Hypothalamus (tissue), 51 donors: ENCODE results near the gene EIF4A3.
A peak's percentile ranks its signal among the peaks of the same experiment; 100 is the strongest.

Experiments used
- DNase-seq, 51 donors: peaks; one replicate each; lab custom pipeline; 2025; lab: John Stamatoyannopoulos, UW

The EIF4A3 gene

DNA sequence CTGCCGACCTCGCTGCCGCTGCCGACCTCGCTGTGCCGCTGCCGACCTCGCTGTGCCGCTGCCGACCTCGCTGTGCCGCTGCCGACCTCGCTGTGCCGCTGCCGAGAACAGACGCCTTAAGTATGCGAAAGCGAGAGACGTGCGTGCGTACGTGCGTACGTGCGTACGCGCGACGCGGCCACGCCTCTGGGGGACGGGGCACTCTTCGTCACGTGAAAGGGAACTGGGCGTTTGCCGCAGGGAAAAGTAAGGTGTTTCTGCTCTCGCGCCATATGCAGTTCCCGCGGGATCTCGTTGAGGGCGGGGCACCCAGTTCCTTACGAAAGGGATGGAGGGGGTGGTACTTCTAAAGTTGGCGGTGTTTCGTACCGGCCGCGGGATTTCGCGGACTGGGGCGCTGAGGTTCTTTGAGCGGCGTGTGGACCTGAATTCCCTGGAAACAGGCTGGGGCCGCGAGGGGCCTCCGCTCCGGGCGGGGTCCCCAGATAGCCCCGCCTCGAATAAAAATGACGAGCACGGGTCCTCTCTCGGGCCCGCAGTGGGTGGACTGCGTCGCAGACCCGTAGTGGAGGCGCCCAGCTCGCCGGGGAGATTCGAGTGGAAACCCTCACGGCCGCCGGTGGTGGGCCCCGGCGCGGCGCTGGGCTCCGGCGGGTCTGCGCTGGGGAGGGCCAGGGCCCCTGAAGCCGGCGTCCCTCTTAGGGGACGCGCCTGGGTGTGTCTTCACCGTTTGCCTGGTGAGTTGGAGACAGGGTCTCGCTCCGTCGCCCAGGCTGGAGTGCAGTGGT lies at the start of gene EIF4A3:
EIF4A3 (minus strand) TSS at position 94 of the 788 bp plus-strand sequence. CDS start 167 bp downstream, outside the sequence.
- DNase-seq: peak; percentile 57 to 99 (median 94)

DNA sequence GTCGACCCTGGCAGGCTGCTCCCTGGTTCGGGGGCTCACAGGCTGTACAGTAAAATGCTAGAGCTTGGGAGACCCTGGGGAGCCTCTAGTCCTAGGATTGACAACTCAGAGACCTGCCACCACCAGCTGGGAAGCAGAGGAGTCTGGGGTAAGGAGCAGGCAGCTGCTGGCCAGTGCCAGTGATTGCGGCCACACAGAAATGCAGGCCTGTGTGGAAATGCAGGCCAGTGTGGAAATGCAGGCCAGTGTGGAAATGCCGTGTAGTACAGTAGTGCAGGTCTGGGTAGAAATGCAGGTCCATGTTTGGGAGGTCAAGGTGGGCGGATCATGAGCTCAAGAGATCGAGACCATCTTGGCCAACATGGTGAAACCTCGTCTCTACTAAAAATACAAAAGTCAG lies 49.7 kb upstream of the EIF4A3 start:
- no peak for DNase-seq

DNA sequence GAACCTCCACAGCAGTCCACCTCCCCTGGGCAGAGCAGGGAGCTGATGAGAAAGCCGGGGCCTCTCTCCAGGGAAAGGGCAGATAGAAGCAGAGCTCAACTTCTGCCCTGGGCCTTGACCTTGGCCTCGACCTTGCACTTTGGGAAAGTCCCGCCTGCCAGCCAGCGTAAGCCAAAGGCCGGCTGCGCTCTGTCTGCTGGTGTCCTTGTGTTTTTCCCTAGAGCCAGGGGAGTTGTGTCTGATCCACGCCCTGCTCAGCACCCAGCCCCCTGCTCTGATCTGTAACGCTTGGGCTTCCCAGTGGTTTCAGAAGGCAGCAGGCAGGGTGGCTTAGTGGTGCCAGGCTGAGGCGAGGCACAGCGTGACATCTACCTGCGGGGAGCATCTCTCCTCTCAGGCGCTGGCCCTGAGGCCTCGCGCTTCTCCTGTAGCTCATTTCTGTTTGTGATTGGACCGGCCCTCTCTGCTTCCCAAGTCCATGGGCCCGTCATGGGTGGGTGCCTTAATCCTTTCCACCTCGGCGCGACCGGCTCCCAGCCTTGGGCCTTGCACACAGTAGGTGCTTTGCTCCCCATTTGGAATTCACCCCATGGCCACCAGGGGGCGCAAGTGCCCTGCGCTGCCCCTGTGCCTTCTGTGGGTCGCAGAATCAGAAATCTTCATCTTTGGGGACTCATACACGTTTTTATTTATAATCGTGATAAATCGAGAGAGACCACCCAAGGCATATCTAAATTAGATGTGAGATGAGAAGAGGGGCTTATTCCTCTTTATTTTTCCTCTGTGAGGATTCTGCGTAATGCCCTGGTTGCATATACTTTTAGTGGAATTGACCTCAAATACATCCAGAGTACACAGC lies 49.0 kb upstream of the EIF4A3 start:
- peak in 2 of 51 donors; percentile 9 to 28 for DNase-seq

DNA sequence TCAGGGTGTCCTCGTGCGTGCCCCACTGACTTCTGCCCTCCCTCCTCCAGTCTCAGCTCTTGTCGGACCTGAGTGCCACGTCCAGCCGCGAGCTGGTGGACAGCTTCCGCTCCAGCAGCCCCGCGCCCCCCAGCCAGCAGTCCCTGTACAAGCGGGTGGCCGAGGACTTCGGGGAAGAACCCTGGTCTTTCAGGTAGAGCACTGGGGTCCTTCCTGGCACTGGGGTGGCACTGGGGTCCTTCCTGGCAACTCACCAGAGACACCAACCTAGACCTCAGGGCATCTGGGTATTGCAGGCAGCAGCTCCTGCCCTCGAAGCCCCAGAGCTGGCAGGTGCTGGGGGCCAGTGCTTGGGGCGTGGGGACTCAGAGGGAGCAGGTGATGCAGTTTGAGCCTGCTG lies 48.2 kb upstream of the EIF4A3 start:
- DNase-seq: no peak

DNA sequence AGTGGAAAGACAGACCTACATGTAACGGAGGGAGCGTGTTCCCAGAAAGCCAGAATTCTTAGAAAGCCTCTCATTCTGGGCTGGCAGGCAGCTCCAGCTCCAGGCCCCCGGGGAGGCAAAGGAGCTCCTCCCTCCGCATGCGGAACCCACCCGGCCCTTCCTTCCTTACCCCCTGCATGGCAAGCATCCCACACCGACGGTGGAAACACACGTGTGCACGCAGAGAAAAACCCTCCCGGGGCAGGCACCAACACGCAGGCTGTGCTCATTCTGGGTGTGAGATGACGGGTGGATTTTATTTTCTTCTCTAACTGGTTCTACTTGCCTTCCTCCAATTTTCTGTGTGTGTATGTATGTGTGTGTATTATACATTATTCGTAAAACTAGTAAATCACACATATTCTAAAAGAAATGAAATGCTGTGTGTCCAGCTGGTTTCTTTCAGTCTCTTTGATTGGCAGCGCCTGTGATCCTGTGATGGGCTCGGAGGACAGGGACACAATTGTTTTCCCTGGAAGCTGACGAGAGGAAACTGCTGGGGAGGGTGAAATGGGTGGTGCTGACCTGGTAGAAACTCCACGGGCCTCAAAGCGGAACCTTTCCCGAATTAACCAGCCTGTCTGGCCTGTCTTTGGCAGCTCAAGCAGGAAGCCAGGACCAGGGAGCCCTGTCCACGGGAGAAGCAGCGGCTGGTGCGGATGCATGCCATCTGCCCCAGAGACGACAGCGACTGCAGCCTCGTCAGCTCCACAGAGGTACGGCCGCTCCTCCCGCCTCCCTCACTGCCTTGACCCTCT lies 45.1 kb upstream of the EIF4A3 start:
- DNase-seq: peak in 33 of 51 donors; percentile 3 to 68 (median 33)

DNA sequence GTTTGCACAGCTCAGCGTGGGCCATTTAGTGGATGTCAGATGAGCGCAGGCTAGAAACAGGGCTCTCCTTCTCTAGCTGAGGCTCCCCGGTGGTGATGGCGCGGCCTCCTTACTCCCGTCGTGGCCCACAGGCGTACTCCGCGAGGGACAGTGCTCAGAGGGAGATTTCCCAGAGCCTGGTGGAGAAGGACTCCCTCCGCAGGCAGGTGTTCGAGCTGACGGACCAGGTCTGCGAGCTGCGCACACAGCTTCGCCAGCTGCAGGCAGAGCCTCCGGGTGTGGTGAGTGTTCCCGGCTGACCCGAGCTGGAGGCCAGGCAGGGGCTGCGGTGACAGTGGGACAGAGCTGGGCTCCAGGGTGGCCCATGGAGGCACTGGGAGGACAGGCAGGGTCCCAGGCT lies 44.3 kb upstream of the EIF4A3 start:
- no peak for DNase-seq

DNA sequence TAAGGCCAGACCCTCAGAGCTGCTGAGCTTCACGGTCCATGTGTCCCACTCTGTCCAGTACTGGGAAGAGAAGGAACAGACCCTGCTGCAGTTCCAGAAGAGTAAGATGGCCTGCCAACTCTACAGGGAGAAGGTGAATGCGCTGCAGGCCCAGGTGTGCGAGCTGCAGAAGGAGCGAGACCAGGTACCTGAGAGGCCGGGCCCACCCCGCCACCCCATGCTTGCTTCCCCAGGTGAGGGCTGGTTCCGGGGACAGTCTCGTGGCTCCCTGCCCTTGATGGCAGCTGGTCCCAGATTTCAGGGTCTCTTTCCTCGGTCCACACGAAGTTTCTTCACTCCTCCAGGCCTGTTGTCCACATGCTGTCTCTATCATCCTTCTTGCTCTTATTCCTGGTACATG lies 43.8 kb upstream of the EIF4A3 start:
- no peak for DNase-seq

DNA sequence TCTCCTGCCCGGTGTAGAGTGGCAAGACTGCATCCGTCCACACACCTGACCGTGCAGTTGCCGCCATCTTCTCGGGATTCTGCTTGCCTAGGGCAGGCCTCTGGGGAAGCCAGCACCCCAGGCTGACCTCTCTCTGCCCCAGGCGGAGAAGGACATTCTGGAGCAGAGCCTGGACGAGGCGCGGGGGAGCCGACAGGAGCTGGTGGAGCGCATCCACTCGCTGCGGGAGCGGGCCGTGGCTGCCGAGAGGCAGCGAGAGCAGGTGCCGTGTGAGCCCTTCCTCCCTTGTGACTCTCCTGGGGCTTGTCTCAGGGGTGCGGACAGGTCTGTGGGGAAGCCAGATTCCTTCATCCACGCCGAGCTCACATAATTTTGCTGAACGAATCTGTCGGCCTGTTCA lies 42.7 kb upstream of the EIF4A3 start:
- no peak for DNase-seq

DNA sequence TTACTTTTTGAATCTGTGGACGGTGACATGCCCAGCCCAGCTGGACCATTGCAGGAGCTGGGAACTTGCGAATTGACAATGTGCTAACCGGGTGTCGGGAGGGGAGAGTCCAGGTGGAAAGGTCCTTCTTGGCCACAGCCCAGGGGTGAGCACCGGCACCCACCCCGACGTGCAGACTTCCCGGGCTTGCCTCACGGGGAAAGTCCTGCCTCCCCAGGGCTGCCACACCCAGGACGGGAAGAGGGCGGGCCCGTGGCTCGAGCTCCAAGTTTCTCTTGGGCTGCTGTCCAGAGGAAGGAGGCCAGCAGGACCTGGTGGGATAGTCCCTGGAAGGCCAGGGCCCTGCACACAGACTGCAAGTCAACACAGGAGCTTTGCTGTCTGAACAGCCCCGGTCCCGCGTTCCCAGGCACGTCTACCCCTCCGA lies 40.6 kb upstream of the EIF4A3 start:
- DNase-seq: no peak

DNA sequence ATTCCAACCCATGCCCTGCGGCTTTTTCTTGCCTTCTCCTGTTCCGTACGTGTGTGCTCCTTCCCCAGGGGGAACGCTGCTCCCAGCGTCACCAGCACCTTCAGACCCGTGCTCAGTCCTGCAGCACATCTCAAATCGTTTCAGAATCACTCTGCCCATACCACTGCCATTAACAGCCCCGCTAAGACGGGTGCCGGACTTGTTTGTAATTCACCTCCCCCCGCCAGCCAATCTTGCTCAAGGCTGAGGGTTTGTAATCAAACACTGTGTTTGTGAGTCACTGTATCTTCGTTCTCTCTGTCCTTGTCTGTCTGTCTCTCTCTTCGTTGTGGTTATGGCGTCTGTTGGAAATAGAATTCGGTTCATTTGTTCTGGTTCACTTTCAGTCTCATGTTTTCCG lies 40.2 kb upstream of the EIF4A3 start:
- DNase-seq: no peak

DNA sequence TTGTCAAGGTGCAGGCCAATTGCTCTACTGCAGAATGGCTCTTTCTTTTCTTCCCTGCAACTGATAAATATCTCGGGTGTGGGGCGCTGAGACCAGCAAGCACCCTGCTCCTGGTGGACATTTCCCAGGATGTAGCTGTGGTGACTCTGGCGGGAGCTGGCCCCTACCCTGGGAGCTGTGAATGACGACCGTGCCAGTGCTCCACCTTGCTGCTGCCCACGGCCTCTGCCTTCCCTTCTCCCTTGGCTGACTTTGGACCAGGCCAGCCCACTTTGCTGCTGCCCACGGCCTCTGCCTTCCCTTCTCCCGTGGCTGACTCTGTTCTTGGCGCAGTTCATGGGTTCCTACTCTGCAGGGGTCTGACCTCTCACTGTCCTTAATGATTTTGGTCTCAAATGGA lies 39.0 kb upstream of the EIF4A3 start:
- DNase-seq: no peak

DNA sequence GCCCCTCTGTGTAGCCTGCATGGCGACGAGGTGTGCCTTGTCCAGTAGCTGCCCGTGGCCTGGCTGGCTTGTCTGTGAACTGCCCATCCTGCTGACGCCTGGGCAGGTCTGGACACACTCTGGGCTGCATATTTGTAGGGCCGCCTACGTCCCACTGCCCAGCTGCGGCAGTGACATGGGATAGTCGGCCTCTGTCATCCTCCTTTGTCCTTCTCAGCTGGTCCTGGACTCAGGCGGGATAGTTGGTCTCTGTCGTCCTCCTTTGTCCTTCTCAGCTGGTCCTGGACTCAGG lies 37.4 kb upstream of the EIF4A3 start:
- DNase-seq: no peak

DNA sequence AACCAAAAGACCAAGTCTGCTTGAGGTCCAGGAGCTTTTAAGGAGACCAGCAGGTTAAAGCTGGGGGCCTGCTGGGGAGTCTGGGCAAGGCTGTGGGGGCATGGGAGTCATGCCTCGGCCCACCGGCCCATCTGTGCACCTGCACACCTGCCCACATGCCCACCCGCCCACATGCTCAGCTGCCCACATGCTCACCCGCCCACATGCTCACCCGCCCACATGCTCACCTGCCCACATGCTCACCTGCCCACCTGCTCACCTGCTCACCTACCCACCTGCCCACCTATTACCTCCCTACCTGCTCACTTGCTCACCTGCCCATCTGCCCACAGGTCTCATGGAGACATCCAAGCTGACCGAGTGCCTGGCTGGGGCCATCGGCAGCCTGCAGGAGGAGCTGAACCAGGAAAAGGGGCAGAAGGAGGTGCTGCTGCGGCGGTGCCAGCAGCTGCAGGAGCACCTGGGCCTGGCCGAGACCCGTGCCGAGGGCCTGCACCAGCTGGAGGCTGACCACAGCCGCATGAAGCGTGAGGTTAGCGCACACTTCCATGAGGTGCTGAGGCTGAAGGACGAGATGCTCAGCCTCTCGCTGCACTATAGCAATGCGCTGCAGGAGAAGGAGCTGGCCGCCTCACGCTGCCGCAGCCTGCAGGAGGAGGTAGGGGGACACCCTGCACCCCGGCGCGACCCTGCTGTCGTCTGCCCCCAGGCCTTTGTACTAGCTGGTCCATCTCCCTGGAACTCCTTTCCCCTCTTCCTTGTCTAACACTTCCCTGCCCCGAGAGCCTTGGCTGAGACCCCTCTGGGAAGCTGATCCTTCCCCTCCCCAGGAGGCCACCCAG lies 36.9 kb upstream of the EIF4A3 start:
- DNase-seq: no peak

DNA sequence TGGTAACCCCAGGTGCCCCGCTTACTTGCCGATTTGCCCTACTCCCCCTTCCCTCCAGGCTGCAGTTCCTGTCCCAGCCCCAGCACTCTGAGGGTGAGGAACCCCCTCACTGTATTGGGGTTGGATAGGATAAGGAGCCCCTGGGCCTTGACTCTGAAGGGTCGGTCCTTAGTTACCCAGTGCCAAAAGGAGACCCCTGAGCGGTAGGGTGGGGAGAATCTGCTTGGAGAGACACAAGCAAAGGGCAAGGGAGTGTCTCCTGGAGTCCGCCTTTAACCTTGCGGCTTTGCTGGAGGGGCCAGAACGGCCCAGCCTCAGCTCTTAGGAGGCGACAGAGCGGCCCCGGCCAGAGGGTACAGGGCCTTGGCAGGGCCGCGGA lies 35.9 kb upstream of the EIF4A3 start:
- DNase-seq: no peak

DNA sequence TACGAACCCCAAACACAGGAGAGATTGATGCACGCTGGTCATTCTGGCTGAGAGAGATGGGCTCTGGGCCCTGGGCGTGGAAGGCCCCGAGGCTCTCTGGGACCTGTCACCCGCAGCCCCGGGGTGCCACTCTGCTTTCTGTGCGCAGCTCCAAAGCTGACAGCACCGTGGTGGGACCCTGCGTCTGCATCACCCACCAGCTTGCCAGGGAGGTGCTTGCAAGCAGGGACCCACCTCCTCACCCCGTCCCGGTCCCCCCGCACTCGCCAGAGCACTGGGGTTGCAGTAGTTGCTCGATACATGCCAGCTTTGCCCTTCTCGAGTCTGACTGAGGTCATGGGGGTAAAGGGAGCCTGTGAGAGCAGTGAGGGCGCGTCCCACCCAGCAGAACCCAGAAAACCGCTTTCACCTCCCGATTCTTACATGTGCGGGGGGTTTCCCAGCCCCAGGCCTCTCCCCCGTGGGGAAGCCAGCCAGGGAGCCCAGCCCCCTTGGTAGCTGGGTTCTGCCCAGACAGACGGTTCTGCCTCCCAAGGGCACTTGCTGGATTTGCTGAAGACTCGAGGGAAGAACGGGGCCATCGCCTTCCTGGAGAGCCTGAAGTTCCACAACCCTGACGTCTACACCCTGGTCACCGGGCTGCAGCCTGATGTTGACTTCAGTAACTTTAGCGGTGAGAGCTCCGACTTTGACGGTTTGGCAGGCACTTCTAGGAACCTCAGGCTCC lies 35.4 kb upstream of the EIF4A3 start:
- no peak for DNase-seq

DNA sequence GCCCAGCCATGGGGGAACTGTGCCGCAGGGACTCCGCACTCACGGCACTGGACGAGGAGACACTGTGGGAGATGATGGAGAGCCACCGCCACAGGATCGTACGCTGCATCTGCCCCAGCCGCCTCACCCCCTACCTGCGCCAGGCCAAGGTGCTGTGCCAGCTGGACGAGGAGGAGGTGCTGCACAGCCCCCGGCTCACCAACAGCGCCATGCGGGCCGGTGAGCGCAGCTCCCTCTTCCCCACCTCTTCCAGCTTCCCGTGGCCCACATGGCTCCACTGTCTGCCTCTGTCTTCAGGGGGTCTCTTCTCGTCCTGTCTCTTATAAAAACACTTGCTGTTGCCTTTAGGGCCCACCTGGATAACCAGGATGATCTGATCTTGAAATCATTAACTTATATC lies 34.5 kb upstream of the EIF4A3 start:
- no peak for DNase-seq

DNA sequence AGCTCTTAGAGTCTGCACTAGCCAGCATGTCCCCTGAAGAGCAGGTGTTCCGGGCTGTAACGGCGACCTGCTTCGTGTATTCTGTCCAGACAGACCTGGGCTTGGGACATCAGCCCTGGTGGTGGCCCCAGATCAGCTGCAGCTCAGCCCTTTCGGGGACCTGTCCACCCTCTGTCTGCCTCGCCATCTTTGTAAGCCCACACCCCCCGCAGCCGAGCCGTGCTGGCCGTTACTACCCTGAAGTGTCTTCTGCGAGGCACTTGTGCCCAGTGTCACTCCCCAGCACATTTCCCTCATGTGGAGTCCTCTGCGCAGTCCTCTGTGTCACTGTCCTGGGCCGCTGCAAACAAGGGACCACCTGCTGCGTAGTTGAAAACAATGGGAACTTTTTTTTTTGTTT lies 33.3 kb upstream of the EIF4A3 start:
- no peak for DNase-seq

DNA sequence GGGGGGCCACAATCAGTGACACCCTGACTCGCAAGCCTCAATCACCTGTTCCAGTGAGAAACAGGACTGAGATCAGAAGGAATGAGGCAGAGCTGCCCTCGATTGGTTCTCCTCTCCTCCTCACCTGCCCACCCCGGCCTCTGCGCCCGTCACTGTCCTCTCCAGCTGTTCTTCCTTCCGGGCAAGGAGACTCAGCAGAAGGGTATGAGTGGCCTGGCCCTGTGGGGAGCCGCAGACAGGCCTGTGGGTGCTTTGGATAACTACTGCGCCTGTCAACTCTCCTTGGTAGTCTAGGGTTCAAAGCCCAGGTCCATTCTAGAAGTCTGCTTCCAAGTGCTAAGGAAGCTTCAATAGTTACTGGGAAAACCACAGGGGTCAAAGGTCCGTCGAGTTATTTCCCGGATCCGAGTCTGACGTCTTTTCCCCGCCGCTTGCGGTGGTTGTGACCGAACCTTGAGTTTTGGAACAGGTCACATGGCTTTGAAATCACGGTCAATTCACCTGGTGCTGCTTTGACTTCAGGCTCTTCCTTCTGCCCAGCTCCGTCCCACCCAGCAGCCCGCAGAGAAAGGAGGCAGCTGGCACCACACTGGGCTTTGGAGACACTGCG lies 31.2 kb upstream of the EIF4A3 start:
- DNase-seq: no peak

DNA sequence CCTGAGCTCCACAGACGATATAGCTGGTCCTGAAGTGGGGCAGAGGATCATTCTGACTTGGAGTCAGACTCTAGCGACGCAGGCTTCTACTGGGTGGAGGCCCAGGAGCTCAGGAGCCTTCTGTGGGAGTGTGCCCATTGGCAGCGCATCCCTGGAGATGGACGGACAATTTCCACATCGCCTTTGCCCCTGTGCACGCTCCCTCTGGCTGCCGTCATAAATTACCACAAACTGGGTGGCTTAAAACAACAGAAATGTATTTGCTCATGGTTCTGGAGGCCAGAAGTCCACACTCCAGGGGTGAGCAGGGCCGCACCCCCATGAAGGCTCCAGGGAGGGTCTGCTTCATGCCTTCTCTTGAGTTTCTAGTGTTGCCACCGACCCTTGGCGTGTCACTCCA lies 29.8 kb upstream of the EIF4A3 start:
- DNase-seq: no peak
